ENCODE results near the gene CDYL.

CDYL gene

DNA sequence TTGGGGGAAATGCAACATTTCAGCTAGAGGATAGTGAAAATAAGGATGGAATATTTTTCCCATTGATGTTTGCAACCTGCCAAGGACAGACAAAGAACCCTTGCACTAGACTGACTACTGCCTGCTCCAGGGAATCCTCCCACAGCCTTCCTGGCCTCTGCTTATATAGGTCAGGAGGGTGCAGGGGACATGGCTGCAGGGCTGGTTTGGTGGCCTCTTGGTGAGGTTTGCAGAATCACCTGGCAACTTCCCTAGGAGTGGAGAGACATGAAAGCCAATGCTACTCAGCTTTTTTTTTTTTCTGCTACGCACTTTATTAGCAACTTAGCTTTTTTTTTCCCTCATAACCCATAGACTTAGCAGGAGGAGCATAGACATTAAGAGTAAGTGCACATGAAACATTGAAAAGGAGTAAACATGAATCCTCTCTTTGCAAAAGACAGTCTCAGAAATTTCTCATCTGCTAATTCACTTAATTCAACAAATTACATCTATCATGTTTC, 39.8 kb upstream of the CDYL start:
- no peaks in the 10 kb centered on the region for H3K4me1 ChIP-seq (ENCODE audit: low read length)
- no peak overlapping the region for H3K4me2 ChIP-seq (ENCODE audit: low read length)
- no peak overlapping the region for H3K4me3 ChIP-seq (ENCODE audit: low read length)
- no peak for TF ChIP-seq EZH2phosphoT487 (IDR thresholded peaks at IDR 0.05; ENCODE audit: low read depth)
- TF ChIP-seq, protein P1, sequence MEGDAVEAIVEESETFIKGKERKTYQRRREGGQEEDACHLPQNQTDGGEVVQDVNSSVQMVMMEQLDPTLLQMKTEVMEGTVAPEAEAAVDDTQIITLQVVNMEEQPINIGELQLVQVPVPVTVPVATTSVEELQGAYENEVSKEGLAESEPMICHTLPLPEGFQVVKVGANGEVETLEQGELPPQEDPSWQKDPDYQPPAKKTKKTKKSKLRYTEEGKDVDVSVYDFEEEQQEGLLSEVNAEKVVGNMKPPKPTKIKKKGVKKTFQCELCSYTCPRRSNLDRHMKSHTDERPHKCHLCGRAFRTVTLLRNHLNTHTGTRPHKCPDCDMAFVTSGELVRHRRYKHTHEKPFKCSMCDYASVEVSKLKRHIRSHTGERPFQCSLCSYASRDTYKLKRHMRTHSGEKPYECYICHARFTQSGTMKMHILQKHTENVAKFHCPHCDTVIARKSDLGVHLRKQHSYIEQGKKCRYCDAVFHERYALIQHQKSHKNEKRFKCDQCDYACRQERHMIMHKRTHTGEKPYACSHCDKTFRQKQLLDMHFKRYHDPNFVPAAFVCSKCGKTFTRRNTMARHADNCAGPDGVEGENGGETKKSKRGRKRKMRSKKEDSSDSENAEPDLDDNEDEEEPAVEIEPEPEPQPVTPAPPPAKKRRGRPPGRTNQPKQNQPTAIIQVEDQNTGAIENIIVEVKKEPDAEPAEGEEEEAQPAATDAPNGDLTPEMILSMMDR (IDR thresholded peaks at IDR 0.05; ENCODE audit: low read depth, low read length), result no peak
- no peaks in the 10 kb centered on the region for H3K36me3 ChIP-seq (replicated peaks; ENCODE audit: low read depth, low read length)
- H3K27ac ChIP-seq (ENCODE audit: low read length), result no peak overlapping the region
- no peak overlapping the region for H2AFZ ChIP-seq (ENCODE audit: low read depth, low read length)
- H3K9me3 ChIP-seq (ENCODE audit: insufficient read depth, low read length), result no peaks in the 10 kb centered on the region
- H3K27me3 ChIP-seq (ENCODE audit: low read depth, low read length), result peaks cover 1% of the 10 kb centered on the region; the same call in 1 of the 2 replicates
- H4K20me1 ChIP-seq (ENCODE audit: insufficient read depth, low read length), result no peaks in the 10 kb centered on the region
- H3K9ac ChIP-seq (ENCODE audit: low read length), result no peak overlapping the region
- no peaks in the 10 kb centered on the region for H3K79me2 ChIP-seq (ENCODE audit: low read length)

DNA sequence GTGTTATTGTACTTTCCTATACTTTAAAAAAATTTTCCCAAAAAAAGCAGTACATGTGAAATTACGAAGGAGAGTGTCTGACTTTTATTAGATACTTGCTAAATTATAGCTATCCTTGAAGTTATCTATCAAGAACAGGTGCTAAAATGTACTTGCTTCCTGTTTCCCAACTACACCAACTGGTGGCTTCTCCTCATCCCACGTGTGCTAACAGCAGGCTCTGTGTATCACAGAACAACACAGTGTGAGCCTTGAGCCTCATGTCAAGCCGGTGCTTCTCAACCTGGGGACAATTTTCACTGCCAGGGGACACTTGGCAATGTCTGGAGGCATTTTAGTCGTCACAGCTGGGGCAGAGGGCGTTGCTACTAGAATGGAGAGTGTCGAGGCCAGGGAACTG, 36.2 kb upstream of the CDYL start:
- TF ChIP-seq, protein P1 (IDR thresholded peaks at IDR 0.05; ENCODE audit: low read depth, low read length), result no peak
- TF ChIP-seq EZH2phosphoT487 (IDR thresholded peaks at IDR 0.05; ENCODE audit: low read depth), result no peak
- no peak overlapping the region for H3K4me2 ChIP-seq (ENCODE audit: low read length)
- no peak overlapping the region for H3K27ac ChIP-seq (ENCODE audit: low read length)
- H3K9ac ChIP-seq (ENCODE audit: low read length), result no peak overlapping the region
- no peaks in the 10 kb centered on the region for H3K79me2 ChIP-seq (ENCODE audit: low read length)
- H4K20me1 ChIP-seq (ENCODE audit: insufficient read depth, low read length), result no peaks in the 10 kb centered on the region
- H3K36me3 ChIP-seq (replicated peaks; ENCODE audit: low read depth, low read length), result no peaks in the 10 kb centered on the region
- no peaks in the 10 kb centered on the region for H3K9me3 ChIP-seq (ENCODE audit: insufficient read depth, low read length)
- no peak overlapping the region for H2AFZ ChIP-seq (ENCODE audit: low read depth, low read length)
- H3K4me3 ChIP-seq (ENCODE audit: low read length), result no peak overlapping the region
- peaks cover 3% of the 10 kb centered on the region; the same call in 1 of the 2 replicates for H3K27me3 ChIP-seq (ENCODE audit: low read depth, low read length)
- H3K4me1 ChIP-seq (ENCODE audit: low read length), result no peaks in the 10 kb centered on the region

DNA sequence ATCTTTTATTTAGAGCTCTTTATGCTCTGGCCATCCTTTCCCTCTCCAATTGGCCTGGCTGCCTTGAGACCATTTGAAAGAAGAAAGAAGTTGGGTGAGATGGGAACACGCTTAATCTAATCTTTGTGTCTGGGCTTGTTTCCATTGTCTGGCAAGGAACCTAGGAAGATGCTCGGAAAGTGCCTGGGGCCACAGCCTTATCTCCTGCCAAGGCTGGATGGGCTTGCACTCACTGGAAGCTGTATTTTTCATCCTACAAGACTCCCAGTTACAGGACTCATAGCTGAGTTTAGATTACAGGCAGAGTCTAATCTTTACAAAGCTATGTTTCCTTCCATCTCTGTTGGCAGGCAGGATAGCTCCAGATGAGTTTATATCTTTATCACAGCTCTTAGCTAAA, 33.1 kb upstream of the CDYL start:
- H3K4me1 ChIP-seq (ENCODE audit: low read length), result no peaks in the 10 kb centered on the region

DNA sequence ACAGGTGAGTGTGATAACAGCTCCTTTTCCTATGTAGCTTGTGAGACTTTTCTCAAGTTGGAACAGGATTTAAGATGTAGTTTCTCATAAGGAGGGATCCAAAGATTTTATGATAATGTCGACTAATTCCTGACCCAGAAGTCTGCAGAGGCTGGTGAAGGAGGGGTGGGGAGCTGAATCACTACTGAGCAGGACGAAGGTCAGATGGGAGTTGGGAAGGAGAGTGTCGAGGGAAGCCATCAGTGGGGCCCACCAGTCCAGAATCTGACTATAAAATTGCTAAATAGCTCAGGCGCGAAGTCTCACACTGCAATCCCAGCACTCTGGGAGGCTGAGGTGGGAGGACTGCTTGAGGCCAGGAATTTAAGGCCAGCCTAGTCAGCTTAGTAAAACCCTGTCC, 32.3 kb upstream of the CDYL start:
- Histone ChIP-seq H3K4me2 (ENCODE audit: low read length) (no peak overlapping the region), H2AFZ (ENCODE audit: low read depth, low read length) (no peak overlapping the region), H3K9ac (ENCODE audit: low read length) (no peak overlapping the region), H3K4me1 (ENCODE audit: low read length) (no peaks in the 10 kb centered on the region), H3K27me3 (ENCODE audit: low read depth, low read length) (peaks cover 3% of the 10 kb centered on the region; the same call in 1 of the 2 replicates), H3K27ac (ENCODE audit: low read length) (no peak overlapping the region), H3K9me3 (ENCODE audit: insufficient read depth, low read length) (no peaks in the 10 kb centered on the region), H3K79me2 (ENCODE audit: low read length) (no peaks in the 10 kb centered on the region), H4K20me1 (ENCODE audit: insufficient read depth, low read length) (no peaks in the 10 kb centered on the region), H3K4me3 (ENCODE audit: low read length) (no peak overlapping the region), H3K36me3 (replicated peaks; ENCODE audit: low read depth, low read length) (no peaks in the 10 kb centered on the region)
- TF ChIP-seq, protein P1 (IDR thresholded peaks at IDR 0.05; ENCODE audit: low read depth, low read length), result no peak
- no peak for TF ChIP-seq EZH2phosphoT487 (IDR thresholded peaks at IDR 0.05; ENCODE audit: low read depth)

More for the DNA sequence above, 33.1 kb upstream of the CDYL start:
- Histone ChIP-seq H3K9me3 (ENCODE audit: insufficient read depth, low read length) (no peaks in the 10 kb centered on the region), H3K36me3 (replicated peaks; ENCODE audit: low read depth, low read length) (no peaks in the 10 kb centered on the region), H2AFZ (ENCODE audit: low read depth, low read length) (no peak overlapping the region), H3K9ac (ENCODE audit: low read length) (no peak overlapping the region), H3K4me2 (ENCODE audit: low read length) (no peak overlapping the region), H3K4me3 (ENCODE audit: low read length) (no peak overlapping the region), H3K79me2 (ENCODE audit: low read length) (no peaks in the 10 kb centered on the region), H4K20me1 (ENCODE audit: insufficient read depth, low read length) (no peaks in the 10 kb centered on the region), H3K27ac (ENCODE audit: low read length) (no peak overlapping the region), H3K27me3 (ENCODE audit: low read depth, low read length) (peaks cover 3% of the 10 kb centered on the region; the same call in 1 of the 2 replicates)
- TF ChIP-seq EZH2phosphoT487 (IDR thresholded peaks at IDR 0.05; ENCODE audit: low read depth), result no peak
- TF ChIP-seq, protein P1 (IDR thresholded peaks at IDR 0.05; ENCODE audit: low read depth, low read length), result no peak

Data from OCI-LY3 (cell line).